Lower leg skin (tissue), 3 donors: ENCODE measurements around the gene MAIP1.

Source experiments
- POLR2A ChIP-seq, 2 donors: fragments of 450-650 bp; IDR thresholded peaks; one replicate each; pipeline ENCODE4 v1.6.1; 2016 to 2017; ENCODE audit warnings: antibody characterized with exemption in 2 of 2, mild to moderate bottlenecking in 1 of 2, moderate library complexity in 1 of 2
- TF ChIP-seq, protein P1 (sequence below), 3 donors: fragments of 450-650 bp; IDR thresholded peaks; one replicate each; pipeline ENCODE4 v1.5.1; 2016; ENCODE audit warnings: antibody characterized with exemption in 3 of 3, mild to moderate bottlenecking in 3 of 3, moderate library complexity in 2 of 3

DNA sequence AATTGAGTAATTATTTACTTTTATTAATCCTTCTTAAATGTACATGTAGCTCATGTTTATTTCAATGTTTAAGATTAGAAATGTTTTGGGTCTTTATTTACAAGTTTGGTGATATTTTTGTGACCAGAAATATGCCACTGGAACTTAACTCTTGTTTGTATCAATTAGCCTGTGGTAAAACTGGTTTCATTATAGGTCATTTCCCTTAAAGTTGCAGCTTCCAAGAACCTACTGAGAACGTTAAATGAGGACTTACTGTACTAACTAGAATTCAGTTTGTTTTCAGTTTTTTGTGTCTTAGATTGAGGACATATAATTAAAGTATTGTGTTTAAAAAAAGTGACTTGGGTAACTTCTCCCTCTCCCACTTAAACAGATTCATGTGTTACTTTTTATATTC is 4.4 kb upstream of the MAIP1 start:
- TF ChIP-seq, protein P1, sequence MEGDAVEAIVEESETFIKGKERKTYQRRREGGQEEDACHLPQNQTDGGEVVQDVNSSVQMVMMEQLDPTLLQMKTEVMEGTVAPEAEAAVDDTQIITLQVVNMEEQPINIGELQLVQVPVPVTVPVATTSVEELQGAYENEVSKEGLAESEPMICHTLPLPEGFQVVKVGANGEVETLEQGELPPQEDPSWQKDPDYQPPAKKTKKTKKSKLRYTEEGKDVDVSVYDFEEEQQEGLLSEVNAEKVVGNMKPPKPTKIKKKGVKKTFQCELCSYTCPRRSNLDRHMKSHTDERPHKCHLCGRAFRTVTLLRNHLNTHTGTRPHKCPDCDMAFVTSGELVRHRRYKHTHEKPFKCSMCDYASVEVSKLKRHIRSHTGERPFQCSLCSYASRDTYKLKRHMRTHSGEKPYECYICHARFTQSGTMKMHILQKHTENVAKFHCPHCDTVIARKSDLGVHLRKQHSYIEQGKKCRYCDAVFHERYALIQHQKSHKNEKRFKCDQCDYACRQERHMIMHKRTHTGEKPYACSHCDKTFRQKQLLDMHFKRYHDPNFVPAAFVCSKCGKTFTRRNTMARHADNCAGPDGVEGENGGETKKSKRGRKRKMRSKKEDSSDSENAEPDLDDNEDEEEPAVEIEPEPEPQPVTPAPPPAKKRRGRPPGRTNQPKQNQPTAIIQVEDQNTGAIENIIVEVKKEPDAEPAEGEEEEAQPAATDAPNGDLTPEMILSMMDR (IDR thresholded peaks at IDR 0.05), result no peak
- TF ChIP-seq POLR2A (IDR thresholded peaks at IDR 0.05), result no peak
